Left ventricle myocardium inferior (tissue), 1 donor: Measurements from ENCODE around the gene TPP2. TPM values are rescaled to one million over a fixed set of nuclear protein-coding genes. Genes with fewer than 3 reads are reported as not detected.

Experiments used
- DNase-seq: peaks from one replicate; pipeline ENCODE4 v3.0.0-alpha.2; 2020
- H3K27ac ChIP-seq: fragments of 200-600 bp; replicated peaks from 2 replicates; pipeline ENCODE4 v1.8.0; 2021
- H3K27me3 ChIP-seq: fragments of 200-600 bp; 2 replicates; pipeline ENCODE4 v1.8.0; 2021; ENCODE audit warnings: low read depth
- H3K36me3 ChIP-seq: fragments of 200-600 bp; 2 replicates; pipeline ENCODE4 v1.8.0; 2021
- H3K4me1 ChIP-seq: fragments of 200-600 bp; 2 replicates; pipeline ENCODE4 v1.8.0; 2021
- H3K4me3 ChIP-seq: fragments of 200-600 bp; 2 replicates; pipeline ENCODE4 v1.8.0; 2021; ENCODE audit warnings: mild to moderate bottlenecking, moderate library complexity
- H3K9me3 ChIP-seq: fragments of 200-600 bp; replicated peaks from 2 replicates; pipeline ENCODE4 v1.8.0; 2021
- CTCF ChIP-seq: fragments of 200-600 bp; IDR thresholded peaks from 2 replicates; pipeline ENCODE4 v1.8.0; 2021; ENCODE audit warnings: antibody characterized with exemption, mild to moderate bottlenecking, borderline replicate concordance
- intact Hi-C: fragments of 100-400 bp; cut with micrococcal nuclease; formaldehyde crosslinking; loops from one replicate; pipeline ENCODE4 v1.11.0; 2022
- total RNA-seq: library from RNA; stranded (reverse); fragmentation: NEBNext Ultra II Directional; extraction: Animal tissue kit (Norgen Biotek cat#: 25700); gene quantifications from one replicate; pipeline ENCODE4 v1.2.1, GENCODE V29; 2021
- donor health status: DM: no; HTN: yes; CAD: no; lungs with severe emphysema.

TPP2 gene
- total RNA-seq, 1 donor from 2014 or later, result 29.0 TPM

- Histone ChIP-seq H3K4me1 (peaks cover 17% of the 10 kb centered on the region), H3K4me3 (no peak overlapping the region), H3K27ac (no peak overlapping the region), H3K27me3 (no peaks in the 10 kb centered on the region), H3K9me3 (no peaks in the 10 kb centered on the region), H3K36me3 (peaks cover 100% of the 10 kb centered on the region)
- no peak for DNase-seq
- intact Hi-C loops, result no loop called here
- no peak for TF ChIP-seq CTCF
Measured at GRCh38 chr13:102643656-102644055, 46.9 kb downstream of the TPP2 start.

- TF ChIP-seq CTCF, result no peak
- DNase-seq, result no peak
- intact Hi-C loops, result no loop called here
- Histone ChIP-seq H3K4me1 (peaks cover 14% of the 10 kb centered on the region), H3K27me3 (no peaks in the 10 kb centered on the region), H3K4me3 (no peak overlapping the region), H3K27ac (no peak overlapping the region), H3K9me3 (no peaks in the 10 kb centered on the region), H3K36me3 (peaks cover 100% of the 10 kb centered on the region)
Measured at GRCh38 chr13:102645701-102646100, 48.9 kb downstream of the TPP2 start.

GRCh38 chr13:102648046-102648445, 51.3 kb downstream of the TPP2 start:
- TF ChIP-seq CTCF, result no peak
- no peak overlapping the region for H3K27ac ChIP-seq
- DNase-seq, result no peak
- H3K9me3 ChIP-seq, result no peaks in the 10 kb centered on the region
- H3K4me3 ChIP-seq, result no peak overlapping the region
- H3K36me3 ChIP-seq, result peaks cover 76% of the 10 kb centered on the region
- intact Hi-C loops, result no loop called here
- peaks cover 1% of the 10 kb centered on the region for H3K4me1 ChIP-seq
- H3K27me3 ChIP-seq, result no peaks in the 10 kb centered on the region

- H3K27me3 ChIP-seq, result no peaks in the 10 kb centered on the region
- no peaks in the 10 kb centered on the region for H3K4me1 ChIP-seq
- intact Hi-C loops, result no loop called here
- H3K36me3 ChIP-seq, result peaks cover 75% of the 10 kb centered on the region
- DNase-seq, result no peak
- no peak overlapping the region for H3K4me3 ChIP-seq
- no peak for TF ChIP-seq CTCF
- H3K9me3 ChIP-seq, result no peaks in the 10 kb centered on the region
- H3K27ac ChIP-seq, result no peak overlapping the region
Measured at GRCh38 chr13:102650444-102650843, 53.7 kb downstream of the TPP2 start.

GRCh38 chr13:102651392-102651791, 54.6 kb downstream of the TPP2 start:
- intact Hi-C loops, result no loop called here

More at GRCh38 chr13:102651392-102651791, 54.6 kb downstream of the TPP2 start:
- Histone ChIP-seq H3K27ac (no peak overlapping the region), H3K27me3 (no peaks in the 10 kb centered on the region), H3K9me3 (no peaks in the 10 kb centered on the region), H3K4me1 (no peaks in the 10 kb centered on the region), H3K4me3 (no peak overlapping the region), H3K36me3 (peaks cover 75% of the 10 kb centered on the region)
- no peak for DNase-seq
- no peak for TF ChIP-seq CTCF
